Karpas-422 (cell line): ENCODE measurements around the gene STK32C. TPM values are rescaled to one million over a fixed set of nuclear protein-coding genes. Genes with fewer than 3 reads are reported as not detected.

Source experiments
- DNase-seq: peaks from one replicate; pipeline ENCODE4 v3.0.0-alpha.2; 2015
- H2AFZ ChIP-seq: fragments of 200-600 bp; sonication (generic); 2 replicates; pipeline ENCODE4 v1.6.1; 2014; ENCODE audit warnings: antibody characterized with exemption, low read length, mixed read lengths
- H3K27ac ChIP-seq: fragments of 200-600 bp; sonication (generic); 2 replicates; pipeline ENCODE4 v1.5.1; 2014; ENCODE audit warnings: mild to moderate bottlenecking, low read length, moderate library complexity
- H3K27me3 ChIP-seq: fragments of 200-600 bp; sonication (generic); 2 replicates; pipeline ENCODE4 v1.6.1; 2014; ENCODE audit warnings: low read length, mixed read lengths
- H3K36me3 ChIP-seq: fragments of 200-600 bp; sonication (generic); 2 replicates; pipeline ENCODE4 v1.6.1; 2014; ENCODE audit warnings: low read length, mixed read lengths; ENCODE audit not compliant: insufficient read depth
- H3K4me1 ChIP-seq: fragments of 200-600 bp; sonication (generic); 2 replicates; pipeline ENCODE4 v1.6.1; 2014; ENCODE audit warnings: mild to moderate bottlenecking, low read length, mixed read lengths
- H3K4me2 ChIP-seq: fragments of 200-600 bp; sonication (generic); 2 replicates; pipeline ENCODE4 v1.6.1; 2014; ENCODE audit warnings: low read length, low read depth, mild to moderate bottlenecking; ENCODE audit not compliant: poor library complexity, severe bottlenecking
- H3K4me3 ChIP-seq: fragments of 200-600 bp; sonication (generic); 2 replicates; pipeline ENCODE4 v1.5.1; 2014; ENCODE audit warnings: mild to moderate bottlenecking, antibody characterized with exemption, low read length, mixed read lengths
- H3K79me2 ChIP-seq: fragments of 200-600 bp; sonication (generic); 2 replicates; pipeline ENCODE4 v1.6.1; 2014; ENCODE audit warnings: mild to moderate bottlenecking, low read length, mixed read lengths
- H3K9ac ChIP-seq: fragments of 200-600 bp; sonication (generic); 2 replicates; pipeline ENCODE4 v1.6.0; 2014; ENCODE audit warnings: low read length
- H3K9me2 ChIP-seq: fragments of 200-600 bp; sonication (generic), shearing (Covaris generic); replicated peaks from 2 replicates; pipeline ENCODE4 v1.6.0; 2014; ENCODE audit warnings: mild to moderate bottlenecking, low read length, moderate library complexity; ENCODE audit not compliant: insufficient read depth
- H3K9me3 ChIP-seq: fragments of 300-700, 200-600 bp; sonication (generic); 2 replicates; pipeline ENCODE4 v1.6.1; 2014; ENCODE audit warnings: low read length, mixed read lengths
- H4K20me1 ChIP-seq: fragments of 200-600 bp; sonication (generic); 2 replicates; pipeline ENCODE4 v1.6.1; 2014; ENCODE audit warnings: mild to moderate bottlenecking, antibody characterized with exemption, low read length, low read depth; ENCODE audit not compliant: insufficient read depth
- total RNA-seq: library from RNA; depleted of rRNA; stranded (reverse); fragments of >200 nt; shearing (Covaris generic); gene quantifications from 2 replicates; pipeline ENCODE4 v1.2.3, GENCODE V29; 2014; ENCODE audit warnings: low replicate concordance

The STK32C gene
- total RNA-seq, 1 experiment from 2014 or later = 8.4 TPM

DNA sequence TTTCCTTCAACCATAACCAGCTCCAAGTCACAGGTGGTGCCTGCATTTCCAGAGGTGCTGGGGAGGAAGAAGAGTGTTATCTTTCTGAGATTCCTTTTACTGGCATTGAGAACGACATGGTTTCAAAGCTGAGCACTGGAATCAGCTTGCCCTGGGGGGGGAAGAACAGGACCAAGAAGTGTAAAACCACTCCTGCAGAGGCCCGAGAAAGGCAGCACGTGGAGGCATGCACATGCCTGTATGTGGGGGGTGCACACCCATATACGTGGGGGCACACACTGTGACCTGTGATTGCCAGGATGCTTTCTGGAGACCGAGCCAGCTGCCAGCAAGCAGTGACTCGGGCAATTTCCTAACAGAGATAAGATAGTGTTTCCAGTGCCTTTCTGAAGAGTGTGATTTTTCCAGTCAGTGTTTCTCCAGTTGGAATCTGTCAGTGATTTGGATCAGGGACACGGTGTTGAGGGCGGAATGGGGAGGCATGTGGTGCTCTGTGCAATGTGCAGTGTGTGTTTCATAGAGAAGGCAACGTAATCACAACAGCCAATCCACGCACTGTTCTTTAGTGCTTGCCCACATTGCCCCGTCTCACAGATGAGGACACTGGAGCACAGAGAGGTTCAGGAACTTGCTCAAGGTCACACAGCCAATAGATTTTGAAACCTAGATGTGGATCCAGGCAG is 28.5 kb upstream of the STK32C start:
- H3K9me2 ChIP-seq = no peaks in the 10 kb centered on the region
- no peaks in the 10 kb centered on the region for H3K27me3 ChIP-seq
- H3K9ac ChIP-seq = no peak overlapping the region
- no peaks in the 10 kb centered on the region for H3K36me3 ChIP-seq
- no peak for DNase-seq
- peaks cover 19% of the 10 kb centered on the region for H3K4me1 ChIP-seq
- H3K4me2 ChIP-seq = no peak overlapping the region
- H2AFZ ChIP-seq = no peak overlapping the region
- peaks cover 4% of the 10 kb centered on the region for H3K79me2 ChIP-seq
- no peak overlapping the region for H3K4me3 ChIP-seq
- no peaks in the 10 kb centered on the region for H4K20me1 ChIP-seq
- H3K27ac ChIP-seq = no peak overlapping the region
- H3K9me3 ChIP-seq = no peaks in the 10 kb centered on the region

DNA sequence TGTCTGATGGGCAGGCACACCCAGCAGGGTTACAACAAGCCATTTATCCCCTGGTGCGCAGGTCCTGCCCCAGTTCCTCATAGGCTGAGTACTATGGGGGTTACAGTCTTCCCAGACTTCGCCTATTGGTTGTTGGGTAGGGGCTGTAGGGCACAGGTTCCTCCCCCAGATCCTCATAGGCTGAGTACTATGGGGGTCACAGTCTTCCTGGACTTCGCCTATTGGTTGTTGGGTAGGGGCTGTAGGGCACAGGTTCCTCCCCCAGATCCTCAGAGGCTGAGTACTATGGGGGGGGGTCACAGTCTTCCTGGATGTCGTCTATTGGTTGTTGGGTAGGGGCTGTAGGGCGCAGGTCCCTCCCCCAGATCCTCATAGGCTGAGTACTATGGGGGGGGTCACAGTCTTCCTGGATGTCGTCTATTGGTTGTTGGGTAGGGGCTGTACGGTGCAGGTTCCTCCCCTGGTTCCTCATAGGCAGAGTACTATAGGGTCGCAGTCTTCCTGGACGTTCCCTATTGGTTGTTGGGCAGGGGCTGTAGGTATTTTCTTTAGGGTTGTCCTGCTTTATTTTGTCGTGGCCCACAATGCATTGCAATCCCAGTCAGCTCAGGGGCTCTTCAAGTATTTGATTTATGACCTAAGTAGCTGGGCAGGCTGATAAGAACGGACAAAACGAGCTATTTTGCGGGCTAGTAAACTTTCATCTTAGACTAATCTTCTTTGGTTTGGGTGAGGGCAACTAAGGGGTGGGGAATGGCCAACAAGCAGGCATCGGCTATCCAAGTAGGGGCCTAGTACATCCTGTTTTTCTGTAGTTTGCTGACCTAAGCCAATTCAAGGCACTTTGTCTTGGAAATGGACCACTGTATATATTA is 27.7 kb upstream of the STK32C start:
- H3K27ac ChIP-seq = no peak overlapping the region

DNA sequence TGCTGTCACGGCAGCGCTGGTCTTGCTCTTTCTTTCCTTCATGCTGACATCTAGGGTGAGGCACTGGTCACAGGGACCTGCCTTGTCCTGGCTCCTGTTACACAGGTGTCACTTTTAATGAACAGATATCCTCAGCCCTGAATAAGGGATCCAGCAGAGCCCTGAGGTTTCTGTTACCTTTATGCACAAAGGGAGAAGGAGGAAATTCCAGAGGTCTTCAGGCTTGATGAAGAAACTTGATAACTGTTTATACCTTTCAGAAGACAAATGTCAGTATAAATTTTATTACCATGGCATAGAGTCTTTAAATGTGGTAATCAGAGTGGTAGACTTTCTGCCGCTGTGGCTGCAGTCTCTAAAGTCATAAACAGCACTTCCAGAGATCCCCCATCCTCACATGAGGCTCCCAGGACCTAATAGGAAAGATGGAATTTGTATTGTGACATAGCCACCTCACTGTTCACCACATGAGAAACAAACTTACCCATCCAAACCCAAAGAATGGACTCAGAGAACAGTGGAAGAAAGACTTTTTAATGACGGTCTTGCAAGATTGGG is 27.0 kb upstream of the STK32C start:
- Histone ChIP-seq H3K4me2 (no peak overlapping the region), H3K27ac (no peak overlapping the region), H3K27me3 (no peaks in the 10 kb centered on the region), H2AFZ (no peak overlapping the region), H3K36me3 (no peaks in the 10 kb centered on the region), H3K9ac (no peak overlapping the region), H3K4me3 (no peak overlapping the region), H4K20me1 (peaks cover 3% of the 10 kb centered on the region; the same call in 1 of the 2 replicates), H3K4me1 (peaks cover 33% of the 10 kb centered on the region), H3K79me2 (peaks cover 19% of the 10 kb centered on the region), H3K9me2 (no peaks in the 10 kb centered on the region), H3K9me3 (no peaks in the 10 kb centered on the region)
- no peak for DNase-seq

More for the DNA sequence above, 27.7 kb upstream of the STK32C start:
- Histone ChIP-seq H4K20me1 (no peaks in the 10 kb centered on the region), H3K27me3 (no peaks in the 10 kb centered on the region), H3K4me2 (no peak overlapping the region), H3K4me3 (no peak overlapping the region), H2AFZ (no peak overlapping the region), H3K4me1 (peaks cover 26% of the 10 kb centered on the region), H3K79me2 (peaks cover 12% of the 10 kb centered on the region), H3K9me3 (no peaks in the 10 kb centered on the region), H3K36me3 (no peaks in the 10 kb centered on the region), H3K9me2 (no peaks in the 10 kb centered on the region), H3K9ac (no peak overlapping the region)
- DNase-seq = peak; percentile 44

DNA sequence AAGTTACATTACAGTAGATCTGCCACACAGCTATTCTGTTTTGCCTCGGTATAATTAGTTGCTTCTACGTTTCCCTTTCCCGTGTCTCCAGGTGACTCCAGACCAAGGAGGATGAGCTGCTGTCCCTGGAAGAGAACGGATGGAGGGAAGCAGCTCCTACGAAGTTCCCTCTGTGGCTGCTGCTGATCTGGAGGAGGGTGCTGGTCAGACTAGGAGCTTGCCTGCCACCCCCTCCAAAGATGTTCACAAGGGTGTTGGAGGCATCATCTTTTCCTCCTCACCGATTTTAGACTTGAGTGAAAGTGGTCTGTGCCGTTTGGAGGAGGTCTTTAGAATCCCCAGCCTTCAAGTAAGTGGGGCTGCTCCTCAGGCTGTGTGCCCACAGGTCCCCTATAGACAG is 25.6 kb upstream of the STK32C start:
- no peak overlapping the region for H2AFZ ChIP-seq
- no peak overlapping the region for H3K27ac ChIP-seq
- no peaks in the 10 kb centered on the region for H3K9me3 ChIP-seq
- peak overlapping the region; percentile 96 for H3K4me3 ChIP-seq
- H3K4me1 ChIP-seq = peaks cover 36% of the 10 kb centered on the region
- H3K9ac ChIP-seq = peak overlapping the region; percentile 90; the same call in 1 of the 2 replicates
- peak overlapping the region; percentile 83 for H3K4me2 ChIP-seq
- no peaks in the 10 kb centered on the region for H3K9me2 ChIP-seq
- H3K79me2 ChIP-seq = peaks cover 25% of the 10 kb centered on the region
- no peaks in the 10 kb centered on the region for H3K36me3 ChIP-seq
- no peak for DNase-seq
- H4K20me1 ChIP-seq = peaks cover 7% of the 10 kb centered on the region; the same call in 1 of the 2 replicates
- H3K27me3 ChIP-seq = no peaks in the 10 kb centered on the region

DNA sequence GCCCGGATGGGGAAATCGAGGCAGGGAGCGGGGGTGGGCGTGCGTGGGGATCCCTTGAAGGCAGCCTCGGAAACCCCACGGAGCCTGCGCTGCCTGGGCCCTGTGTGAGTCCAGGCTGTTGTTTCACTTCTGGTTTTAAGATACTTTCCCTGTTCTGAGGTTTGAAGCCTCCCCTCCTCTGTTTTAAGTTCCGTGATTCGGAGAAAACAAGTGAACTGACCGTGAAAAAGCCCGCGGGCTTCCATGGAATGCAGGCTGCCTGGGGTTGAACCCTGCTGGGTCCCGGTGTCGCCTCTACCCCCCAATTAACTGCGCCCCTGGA is 24.6 kb upstream of the STK32C start:
- peak; percentile 78 for DNase-seq
- peak overlapping the region; percentile 28 for H3K27ac ChIP-seq
- H3K4me2 ChIP-seq = peak overlapping the region; percentile 83
- H3K36me3 ChIP-seq = no peaks in the 10 kb centered on the region
- H3K79me2 ChIP-seq = peaks cover 25% of the 10 kb centered on the region
- H3K4me1 ChIP-seq = peaks cover 36% of the 10 kb centered on the region
- H3K4me3 ChIP-seq = peak overlapping the region; percentile 96
- no peaks in the 10 kb centered on the region for H3K9me2 ChIP-seq
- H3K9me3 ChIP-seq = no peaks in the 10 kb centered on the region
- H3K27me3 ChIP-seq = no peaks in the 10 kb centered on the region
- H2AFZ ChIP-seq = peak overlapping the region; percentile 99
- H4K20me1 ChIP-seq = peaks cover 7% of the 10 kb centered on the region; the same call in 1 of the 2 replicates
- H3K9ac ChIP-seq = peak overlapping the region; percentile 90

DNA sequence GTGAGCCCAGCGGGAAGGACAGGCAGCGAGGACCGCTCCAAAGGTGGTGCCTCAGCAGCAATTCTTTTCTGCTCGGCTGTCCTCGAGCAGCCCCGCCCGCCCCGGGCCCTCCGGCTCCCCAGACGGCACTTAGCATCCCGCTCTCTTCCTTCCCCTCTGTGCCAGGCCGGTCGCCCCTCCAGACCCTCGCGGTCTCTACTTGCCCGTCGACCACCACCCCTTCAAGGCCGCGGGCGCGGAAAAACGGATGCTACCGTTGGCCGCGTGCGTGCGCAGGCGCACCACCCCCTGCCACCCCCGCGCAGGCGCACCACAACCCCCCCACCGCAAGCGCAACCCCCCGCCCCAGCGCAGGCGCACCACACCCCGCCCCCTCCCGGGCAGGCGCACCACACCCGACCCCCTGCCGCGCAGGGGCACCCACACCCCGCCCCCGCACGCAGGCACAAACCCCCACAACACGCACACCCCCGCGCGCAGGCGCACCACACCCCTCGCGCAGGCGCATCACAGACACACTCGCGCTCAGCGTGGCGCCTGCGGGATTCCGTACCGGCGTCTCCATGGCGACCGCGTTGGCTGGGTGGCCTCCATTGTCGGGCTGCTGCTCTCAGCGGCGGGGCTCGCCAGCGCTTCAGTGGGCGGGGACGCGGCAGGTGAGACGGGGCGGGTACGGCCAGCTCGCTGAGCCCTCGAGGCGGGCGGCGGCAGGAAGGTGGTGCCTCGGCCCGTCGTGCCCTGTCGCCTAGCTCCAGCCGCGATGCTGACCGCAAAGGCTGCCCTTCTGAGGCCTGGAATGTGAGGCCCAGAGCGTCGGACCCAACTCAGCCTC is 24.1 kb upstream of the STK32C start, which contains the start of gene LRRC27:
LRRC27 (plus strand) TSS at position 593 of the 832 bp plus-strand sequence. CDS start 1,332 bp downstream, outside the sequence.
- Histone ChIP-seq H3K4me2 (peak within 1 kb of the TSS; percentile 99), H3K79me2 (peaks cover 25% of the 10 kb centered on the region), H3K4me1 (peaks cover 36% of the 10 kb centered on the region), H3K27me3 (no peaks in the 10 kb centered on the region), H2AFZ (peak within 1 kb of the TSS; percentile 99), H3K9me3 (no peaks in the 10 kb centered on the region), H3K4me3 (peak within 1 kb of the TSS; percentile 96), H3K36me3 (no peaks in the 10 kb centered on the region), H3K27ac (peak within 1 kb of the TSS; percentile 72), H3K9me2 (no peaks in the 10 kb centered on the region), H3K9ac (peak within 1 kb of the TSS; percentile 99), H4K20me1 (peaks cover 7% of the 10 kb centered on the region; the same call in 1 of the 2 replicates)
- peak; percentile 98 for DNase-seq

DNA sequence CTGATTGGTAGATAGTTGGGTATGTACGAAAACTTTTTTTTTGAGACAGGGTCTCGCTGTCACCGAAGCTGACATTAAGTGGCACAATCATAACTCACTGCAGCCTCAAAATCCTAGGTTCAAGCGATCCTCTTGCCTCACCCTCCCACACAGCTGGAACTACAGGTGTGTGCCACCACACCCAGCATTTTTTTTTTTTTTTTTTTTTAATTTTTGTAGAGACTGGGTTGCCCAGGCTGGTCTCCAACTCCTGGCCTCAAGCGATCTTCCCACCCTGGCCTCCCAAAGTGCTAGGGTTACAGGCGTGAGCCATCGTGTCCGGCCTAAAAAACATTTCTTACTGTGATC is 22.7 kb upstream of the STK32C start:
- peak overlapping the region; percentile 96 for H3K4me3 ChIP-seq
- peaks cover 25% of the 10 kb centered on the region for H3K79me2 ChIP-seq
- peaks cover 7% of the 10 kb centered on the region; the same call in 1 of the 2 replicates for H4K20me1 ChIP-seq
- H3K9me2 ChIP-seq = no peaks in the 10 kb centered on the region
- H3K4me1 ChIP-seq = peaks cover 36% of the 10 kb centered on the region
- H3K36me3 ChIP-seq = no peaks in the 10 kb centered on the region
- peak overlapping the region; percentile 99 for H3K4me2 ChIP-seq
- H3K27ac ChIP-seq = no peak overlapping the region
- H2AFZ ChIP-seq = no peak overlapping the region
- no peak for DNase-seq
- H3K27me3 ChIP-seq = no peaks in the 10 kb centered on the region
- no peaks in the 10 kb centered on the region for H3K9me3 ChIP-seq
- peak overlapping the region; percentile 99 for H3K9ac ChIP-seq
